ENCODE measurements around the gene GPC5. TPM values are rescaled to one million over a fixed set of nuclear protein-coding genes. Genes with fewer than 3 reads are reported as not detected.

Gene GPC5
- polyA plus RNA-seq, 1 experiment, result not detected

DNA sequence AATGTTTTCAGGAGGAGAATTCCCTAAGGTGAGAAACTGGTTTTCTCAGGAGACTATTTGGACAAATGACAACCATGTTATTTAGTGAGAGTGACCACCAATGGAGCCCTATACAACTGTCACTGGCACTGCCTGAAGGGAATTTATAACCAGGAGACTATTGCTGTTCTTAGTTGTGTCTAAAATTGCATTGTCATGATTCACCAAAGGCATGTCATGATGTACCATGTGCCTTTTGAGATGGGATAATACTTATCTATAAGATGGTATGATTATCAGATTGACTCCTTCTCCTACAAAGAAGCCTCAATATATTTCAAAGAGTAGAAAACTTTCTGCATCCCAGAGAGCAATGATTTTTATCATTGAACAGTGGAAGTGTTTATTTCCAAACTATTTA, 1088.8 kb downstream of the GPC5 start:
- CTCF ChIA-PET, result no interaction called here
- H3K27me3 ChIP-seq (ENCODE audit: control insufficient read depth, insufficient read depth, low read length), result no peaks in the 10 kb centered on the region
- no peak for DNase-seq (ENCODE audit: low read depth)
- H3K4me3 ChIP-seq (ENCODE audit: low read depth, low read length), result no peak overlapping the region
- no peaks in the 10 kb centered on the region for H3K36me3 ChIP-seq (ENCODE audit: control insufficient read depth, insufficient read depth, low read length)
- no peak for TF ChIP-seq CTCF (IDR thresholded peaks at IDR 0.05; ENCODE audit: insufficient read depth, low read depth, low read length)
- POLR2A ChIA-PET, result no interaction called here

- POLR2A ChIA-PET, result no interaction called here
- no peak for TF ChIP-seq CTCF (IDR thresholded peaks at IDR 0.05; ENCODE audit: insufficient read depth, low read depth, low read length)
- H3K4me3 ChIP-seq (ENCODE audit: low read depth, low read length), result no peak overlapping the region
- H3K36me3 ChIP-seq (ENCODE audit: control insufficient read depth, insufficient read depth, low read length), result no peaks in the 10 kb centered on the region
- CTCF ChIA-PET, result no interaction called here
- no peaks in the 10 kb centered on the region for H3K27me3 ChIP-seq (ENCODE audit: control insufficient read depth, insufficient read depth, low read length)
- DNase-seq (ENCODE audit: low read depth), result no peak
Measured at GRCh38 chr13:92488249-92488852, 1089.9 kb downstream of the GPC5 start.

DNA sequence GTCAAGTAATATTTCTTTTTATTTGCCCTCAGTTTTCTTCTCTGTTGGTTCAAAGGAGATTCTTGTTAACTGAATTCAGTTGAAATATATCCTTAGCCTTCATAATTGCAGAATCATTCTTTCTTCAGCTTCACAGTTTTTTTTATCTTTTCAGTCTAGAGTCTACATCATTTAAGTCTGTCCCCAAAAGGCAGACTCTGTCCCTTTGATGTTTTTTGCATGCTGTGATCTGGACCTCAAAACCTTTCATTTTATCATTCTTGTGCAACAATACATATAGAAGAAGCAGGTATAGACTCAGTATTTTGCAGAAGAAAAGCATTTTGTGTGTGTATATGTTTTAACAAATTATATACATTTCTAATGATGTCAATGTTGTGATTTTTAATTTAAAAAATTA, 1093.4 kb downstream of the GPC5 start:
- Histone ChIP-seq H3K36me3 (ENCODE audit: control insufficient read depth, insufficient read depth, low read length) (no peaks in the 10 kb centered on the region), H3K27me3 (ENCODE audit: control insufficient read depth, insufficient read depth, low read length) (no peaks in the 10 kb centered on the region), H3K4me3 (ENCODE audit: low read depth, low read length) (no peak overlapping the region)
- TF ChIP-seq CTCF (IDR thresholded peaks at IDR 0.05; ENCODE audit: insufficient read depth, low read depth, low read length), result no peak
- ChIA-PET POLR2A (no interaction called here), CTCF (no interaction called here)
- DNase-seq (ENCODE audit: low read depth), result no peak

DNA sequence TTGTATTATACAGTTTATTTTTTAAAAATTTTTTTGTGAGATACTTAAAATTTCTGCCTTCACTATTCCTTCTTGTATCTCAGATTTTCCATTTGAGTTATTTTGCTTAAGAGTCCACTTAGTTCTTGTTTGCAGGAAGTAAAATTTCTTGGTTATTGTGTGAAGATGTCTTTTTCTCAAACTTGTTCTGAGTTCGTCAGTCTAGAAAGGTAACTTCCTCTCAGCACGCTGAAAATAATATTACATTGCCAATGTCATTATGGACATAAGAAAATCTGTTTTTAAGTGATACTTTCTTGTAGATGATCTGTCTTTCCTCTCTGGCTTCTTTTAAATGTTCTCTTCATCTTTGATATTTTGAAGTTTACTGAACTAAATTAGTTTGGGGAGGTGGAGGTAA, 1096.5 kb downstream of the GPC5 start:
- POLR2A ChIA-PET, result no interaction called here
- no peak for TF ChIP-seq CTCF (IDR thresholded peaks at IDR 0.05; ENCODE audit: insufficient read depth, low read depth, low read length)
- H3K27me3 ChIP-seq (ENCODE audit: control insufficient read depth, insufficient read depth, low read length), result no peaks in the 10 kb centered on the region
- CTCF ChIA-PET, result no interaction called here
- no peak for DNase-seq (ENCODE audit: low read depth)
- no peaks in the 10 kb centered on the region for H3K36me3 ChIP-seq (ENCODE audit: control insufficient read depth, insufficient read depth, low read length)
- no peak overlapping the region for H3K4me3 ChIP-seq (ENCODE audit: low read depth, low read length)

DNA sequence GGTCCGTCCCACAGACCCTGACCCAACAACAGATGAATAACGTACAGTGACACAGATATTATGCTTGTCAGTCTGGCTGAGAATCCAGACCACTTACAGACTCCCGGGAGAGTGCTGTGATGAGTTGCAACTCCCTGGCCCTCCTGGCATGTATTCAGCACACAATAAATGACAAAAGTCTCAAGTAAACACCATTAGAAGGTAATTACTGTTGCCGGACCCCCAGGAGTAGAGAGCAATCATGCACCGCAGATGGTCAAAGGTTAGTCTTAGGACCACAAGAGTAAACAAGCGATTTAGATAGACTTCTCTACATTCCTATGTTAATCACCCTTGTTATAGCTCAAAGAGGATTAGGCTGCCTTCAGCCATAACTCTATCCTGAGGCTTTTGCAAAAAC, 1101.8 kb downstream of the GPC5 start:
- CTCF ChIA-PET, result no interaction called here

More for the DNA sequence above, 1101.8 kb downstream of the GPC5 start:
- no peak for TF ChIP-seq CTCF (IDR thresholded peaks at IDR 0.05; ENCODE audit: insufficient read depth, low read depth, low read length)
- Histone ChIP-seq H3K36me3 (ENCODE audit: control insufficient read depth, insufficient read depth, low read length) (no peaks in the 10 kb centered on the region), H3K27me3 (ENCODE audit: control insufficient read depth, insufficient read depth, low read length) (no peaks in the 10 kb centered on the region), H3K4me3 (ENCODE audit: low read depth, low read length) (no peak overlapping the region)
- POLR2A ChIA-PET, result no interaction called here
- no peak for DNase-seq (ENCODE audit: low read depth)
